Pons (tissue), 1 donor: ENCODE results near the gene CELF2.
A peak's percentile ranks its signal among the peaks of the same experiment; 100 is the strongest.

Experiments
- DNase-seq: peaks from one replicate; pipeline ENCODE4 v3.0.0-alpha.2; 2016; ENCODE audit warnings: low spot score

The CELF2 gene

DNA sequence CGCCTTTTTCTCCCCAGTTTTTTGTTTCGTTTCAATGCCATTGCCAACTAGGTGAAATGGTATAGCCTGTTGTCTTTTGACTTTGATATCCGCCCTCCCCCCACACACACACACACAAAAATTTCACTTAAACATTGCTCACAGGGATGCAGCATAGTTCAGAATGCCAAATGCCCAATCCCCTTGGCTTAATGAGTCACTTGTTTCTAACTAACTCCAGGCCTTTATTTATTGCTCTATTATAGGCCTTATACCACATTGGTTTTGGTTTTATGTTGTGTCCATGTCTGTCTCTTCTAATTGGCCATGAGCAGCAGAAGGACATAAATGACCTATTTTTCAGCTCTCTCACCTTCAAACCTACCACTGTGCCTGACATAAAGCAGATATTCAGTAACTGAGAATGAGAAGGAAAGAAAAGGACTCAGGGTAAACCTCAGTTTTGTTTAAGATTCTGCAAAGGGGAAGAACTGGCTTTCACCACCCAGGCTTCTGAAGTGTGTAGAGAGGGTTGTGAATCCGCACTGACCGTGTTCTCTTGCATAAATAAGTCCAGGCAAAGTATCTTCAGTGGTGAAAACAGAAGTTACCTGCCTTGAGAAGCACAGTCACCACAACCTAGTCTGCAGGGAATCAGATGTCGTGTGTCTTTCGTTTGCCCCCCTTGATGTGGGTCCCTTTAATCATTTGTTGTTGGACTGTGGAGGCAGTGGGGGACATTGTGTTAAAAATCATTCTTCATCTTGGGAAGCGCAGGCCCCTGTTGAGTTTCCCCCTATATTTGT lies 139.8 kb downstream of the CELF2 start:
- DNase-seq = no peak

DNA sequence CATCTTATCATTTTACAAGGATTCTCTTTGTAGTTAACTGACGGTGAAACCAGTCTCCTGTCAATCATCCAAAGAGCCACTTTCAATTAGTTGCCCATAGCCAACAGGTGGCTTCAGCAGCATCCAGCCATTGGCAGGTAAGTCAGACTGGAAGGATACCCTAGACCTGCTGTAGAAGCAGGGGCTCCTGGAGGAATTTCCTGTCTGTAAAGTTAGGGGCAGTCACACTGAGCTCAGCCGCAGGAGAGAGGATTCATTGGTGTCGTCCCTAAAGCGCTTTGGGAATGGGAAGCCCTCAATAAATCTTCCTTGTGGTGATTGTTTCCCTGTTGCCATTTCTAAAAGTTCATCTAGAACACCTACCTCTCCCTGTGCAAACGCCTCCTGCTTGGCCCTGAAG lies 140.4 kb downstream of the CELF2 start:
- no peak for DNase-seq

DNA sequence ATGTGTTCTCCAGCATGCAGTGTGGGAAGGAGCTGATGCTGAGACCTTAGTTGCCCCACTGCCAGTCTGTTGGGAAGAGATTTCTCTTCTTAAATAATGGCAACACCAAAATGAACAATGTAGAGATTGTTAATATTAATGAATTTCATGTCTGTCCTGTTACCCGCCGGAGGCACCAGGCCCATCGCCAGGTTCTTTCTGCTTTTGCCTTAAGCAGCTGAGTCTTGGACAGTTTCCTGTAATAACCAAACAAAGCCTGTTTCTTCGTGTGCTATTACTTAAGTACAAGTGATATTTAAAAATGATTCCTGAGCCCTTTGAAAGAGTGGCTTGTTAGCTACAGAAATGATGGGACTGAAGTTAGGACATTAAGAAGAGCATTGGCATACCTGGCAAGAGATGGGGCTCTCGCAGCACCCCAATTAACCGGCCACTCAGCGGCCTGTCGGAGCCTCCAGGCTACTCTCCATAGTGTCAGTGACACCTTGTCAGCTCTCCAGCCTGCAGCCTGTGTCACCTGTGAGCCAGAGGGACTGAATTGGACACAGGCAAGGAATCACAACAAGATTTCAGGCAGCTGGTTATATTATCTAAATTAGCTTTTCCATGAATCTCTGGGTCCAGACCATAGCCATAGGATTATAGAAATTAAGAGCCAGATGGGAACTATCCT lies 142.0 kb downstream of the CELF2 start:
- DNase-seq = no peak

DNA sequence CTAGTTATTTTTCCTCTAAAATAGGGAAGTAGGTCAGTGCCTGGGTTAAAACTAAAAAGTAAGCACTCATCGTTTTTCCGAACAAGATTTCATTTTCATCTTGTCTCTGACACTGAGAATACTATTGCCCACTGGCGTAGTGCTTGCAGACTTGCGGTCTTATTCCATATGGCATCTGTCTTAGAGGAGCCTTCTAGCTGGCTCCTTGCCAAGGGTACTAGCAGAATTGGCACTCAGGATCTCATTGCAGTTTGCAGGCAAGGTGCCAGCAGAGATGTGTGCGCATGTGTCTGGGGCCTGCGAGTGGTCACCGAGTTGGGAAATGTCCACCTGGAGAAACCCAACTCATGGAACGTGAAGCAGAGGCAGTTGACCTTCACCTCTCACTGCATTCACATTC lies 143.4 kb downstream of the CELF2 start:
- no peak for DNase-seq

DNA sequence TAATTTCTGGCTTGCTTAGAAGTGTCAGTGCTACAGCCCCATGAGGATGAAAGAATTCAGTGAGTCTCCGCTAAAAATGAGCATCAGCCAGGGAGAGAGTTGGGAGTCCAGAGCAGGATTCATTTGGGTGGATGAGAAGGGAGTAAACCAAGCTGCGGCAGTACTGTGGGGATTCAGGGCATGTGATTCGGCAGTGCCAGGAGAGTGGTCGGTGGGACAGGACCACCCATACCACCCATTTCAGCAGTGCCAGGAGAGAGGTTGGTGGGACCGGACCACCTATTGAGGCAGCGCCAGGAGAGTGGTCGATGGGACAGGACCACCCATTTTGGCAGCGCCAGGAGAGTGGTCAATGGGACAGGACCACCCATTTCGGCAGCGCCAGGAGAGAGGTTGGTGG lies 144.2 kb downstream of the CELF2 start:
- no peak for DNase-seq

DNA sequence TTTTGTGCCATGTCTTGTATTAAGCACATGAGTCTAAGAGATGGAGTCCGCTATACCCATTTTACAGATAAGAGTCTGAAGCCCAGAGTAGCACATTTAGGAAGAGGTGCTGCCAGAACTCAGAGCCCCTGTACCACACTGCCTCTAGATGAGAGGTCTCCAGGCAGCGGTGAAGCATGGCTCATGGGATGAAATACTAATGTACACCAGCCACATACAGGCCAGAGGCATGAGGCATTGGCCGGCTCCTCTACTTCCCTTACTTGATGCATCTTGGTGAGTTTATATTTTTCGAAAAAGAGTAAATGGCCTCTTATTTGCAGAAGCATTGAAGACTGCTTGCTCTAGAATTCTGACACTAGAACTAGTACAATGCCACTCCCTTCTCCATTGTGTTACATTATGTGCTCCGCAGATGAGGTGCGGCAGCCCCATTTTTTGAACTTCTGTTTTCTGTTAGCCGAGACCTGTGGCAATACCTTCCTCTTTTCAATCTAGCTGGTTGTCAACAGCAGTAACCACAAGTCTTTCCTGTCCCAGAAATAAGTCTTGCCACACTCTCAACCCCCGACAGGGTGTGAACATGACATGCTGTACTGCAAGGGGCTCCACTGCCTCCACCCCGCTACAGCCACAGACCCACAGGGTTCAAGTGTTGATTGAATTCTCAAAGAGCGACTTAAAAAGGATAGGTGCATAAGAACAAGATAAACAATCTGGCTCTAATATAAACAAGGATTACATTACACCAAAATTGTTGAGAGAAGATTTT lies 145.3 kb downstream of the CELF2 start:
- DNase-seq = peak; percentile 92

DNA sequence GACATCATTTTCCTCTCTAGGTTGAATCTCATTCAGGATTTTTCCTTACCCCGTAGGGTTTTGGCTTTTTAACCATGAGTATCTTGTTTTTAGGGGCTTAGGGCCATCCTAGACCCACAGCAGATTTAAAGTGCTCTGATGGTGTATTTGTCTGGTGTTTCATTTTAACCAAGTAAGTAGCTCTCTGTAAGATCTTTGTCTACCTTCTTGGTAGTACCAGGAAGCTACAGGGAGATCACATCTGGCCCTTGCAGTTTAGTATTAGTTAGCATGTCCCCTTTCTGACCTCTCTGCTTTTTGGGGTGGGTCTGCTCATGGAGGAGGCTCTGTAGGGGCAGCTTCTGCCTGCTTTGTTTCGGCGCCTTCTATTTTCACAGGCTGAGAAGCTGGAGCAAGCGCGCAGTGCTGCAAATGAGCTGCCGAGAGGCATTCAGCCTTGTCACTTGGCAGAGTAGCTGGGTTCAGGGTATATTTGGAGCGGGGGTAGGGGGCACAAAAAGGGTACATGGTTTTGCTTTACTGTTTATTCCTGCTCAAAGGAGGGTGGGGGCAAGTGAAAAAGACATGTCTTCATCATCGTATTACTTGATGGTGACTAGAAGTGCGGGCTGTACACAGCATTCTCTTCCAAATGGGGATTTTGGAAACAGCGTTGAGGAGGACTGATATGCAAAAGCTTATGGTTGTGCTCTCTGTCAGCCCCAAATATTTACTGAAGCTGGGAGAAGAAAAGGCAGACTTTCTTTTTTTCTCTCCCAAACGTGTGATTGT lies 146.3 kb downstream of the CELF2 start:
- DNase-seq = no peak

DNA sequence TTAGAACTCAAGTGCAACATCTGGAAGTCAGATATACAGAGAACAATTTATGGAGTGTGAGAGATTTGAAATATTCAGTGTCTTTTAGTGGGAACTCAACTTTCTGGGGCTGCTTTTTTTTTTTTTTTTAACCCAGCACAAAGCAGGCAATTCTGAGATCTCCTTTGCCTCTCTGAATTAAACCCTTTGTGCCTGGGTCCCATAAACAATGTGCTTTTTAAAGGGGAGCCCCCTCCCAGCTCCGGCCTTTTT lies 146.8 kb downstream of the CELF2 start:
- peak; percentile 96 for DNase-seq

DNA sequence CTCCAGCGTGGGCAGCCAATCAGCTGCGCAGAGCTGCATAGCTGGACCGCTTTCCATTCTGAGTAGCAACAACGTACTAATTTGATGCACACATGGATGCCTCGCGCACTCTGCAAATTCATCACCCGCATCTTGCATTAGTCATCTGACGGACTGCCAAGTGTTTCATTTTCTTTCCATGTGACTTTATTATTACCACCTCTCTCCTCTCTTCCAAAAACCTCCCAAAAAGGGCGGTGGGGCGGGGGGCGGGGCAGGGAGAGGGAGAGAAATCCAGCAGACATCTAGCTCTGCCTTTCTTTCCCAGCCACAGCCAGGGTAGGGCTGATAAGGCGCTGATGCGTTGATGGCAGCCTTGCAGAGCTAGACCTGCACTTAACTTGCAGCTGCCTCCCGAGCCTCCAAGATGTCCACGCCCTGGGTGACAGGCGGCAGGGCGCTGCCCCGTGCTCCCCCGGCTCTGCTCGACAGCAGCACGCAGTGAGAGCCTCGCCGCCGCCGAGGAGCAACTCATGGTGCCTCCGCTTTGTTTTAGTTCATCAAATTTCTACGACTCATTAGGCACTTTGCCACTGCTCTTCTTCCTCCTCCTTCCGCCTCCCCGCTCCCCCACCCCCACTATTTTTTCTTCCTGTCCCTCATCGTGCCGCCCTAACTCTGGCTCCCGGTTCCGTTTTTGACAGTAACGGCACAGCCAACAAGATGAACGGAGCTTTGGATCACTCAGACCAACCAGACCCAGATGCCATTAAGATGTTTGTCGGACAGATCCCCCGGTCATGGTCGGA lies 147.3 kb downstream of the CELF2 start:
- no peak for DNase-seq

DNA sequence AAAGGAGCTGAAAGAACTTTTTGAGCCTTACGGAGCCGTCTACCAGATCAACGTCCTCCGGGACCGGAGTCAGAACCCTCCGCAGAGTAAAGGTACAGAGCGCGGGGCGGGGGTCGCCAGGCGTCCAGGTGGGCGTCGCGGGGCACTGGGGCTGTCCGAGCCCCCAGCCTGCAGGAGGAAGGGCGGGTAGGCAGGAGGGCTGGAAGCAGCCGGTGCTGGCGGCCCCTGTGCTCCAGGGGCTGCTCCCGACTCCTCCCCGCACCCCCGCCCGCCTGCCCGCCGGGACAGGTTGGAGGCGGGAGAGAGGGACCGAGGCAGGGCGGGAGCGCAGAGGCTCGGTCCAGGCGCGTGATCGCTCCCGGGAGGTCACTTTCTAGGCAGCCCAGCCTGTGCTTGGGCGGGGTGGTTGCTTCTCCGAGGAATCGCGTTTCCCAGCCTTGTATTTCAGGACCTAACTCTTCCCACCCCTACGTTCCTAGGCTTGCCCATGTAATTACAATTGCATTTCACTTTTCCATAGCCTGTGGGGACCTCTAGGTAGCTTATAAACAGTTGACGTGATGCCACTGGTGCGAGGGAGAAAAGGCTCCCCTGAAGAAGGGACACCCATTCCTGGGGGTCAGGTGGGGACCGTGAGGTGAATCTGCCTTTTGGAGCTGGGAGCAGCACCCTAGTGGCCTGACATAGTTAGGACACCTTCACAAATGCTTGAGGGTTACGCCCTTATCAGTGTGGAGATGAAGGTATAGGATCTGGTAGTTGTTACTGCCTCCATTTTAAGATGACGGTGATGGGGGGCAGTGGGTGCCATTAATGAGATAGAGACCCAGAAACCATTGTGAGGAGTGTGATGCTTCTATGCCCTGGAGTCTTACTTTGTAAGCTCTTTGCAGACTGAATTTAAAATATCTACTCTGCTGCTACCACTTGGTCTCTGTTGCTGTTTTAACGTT lies 148.2 kb downstream of the CELF2 start:
- DNase-seq = no peak

DNA sequence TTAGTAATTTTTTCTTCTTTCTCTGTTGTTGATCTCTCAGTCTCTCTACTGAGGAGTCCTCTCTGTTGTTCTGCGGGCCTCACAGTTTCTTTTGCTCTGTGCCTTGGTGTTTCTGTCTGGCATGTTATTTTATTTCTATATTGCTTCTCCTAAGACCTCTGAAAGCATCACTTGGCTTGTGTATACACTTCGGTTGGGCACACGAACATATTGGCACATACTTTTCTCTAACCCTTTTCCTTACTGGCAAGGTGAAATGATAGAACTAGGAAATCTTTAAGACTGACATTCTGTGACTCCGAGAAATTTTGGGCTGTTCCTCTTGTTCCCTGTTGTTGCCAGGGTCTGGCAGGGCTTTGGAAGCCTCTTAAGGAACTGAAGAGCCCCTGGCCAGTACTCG lies 148.9 kb downstream of the CELF2 start:
- DNase-seq = no peak

DNA sequence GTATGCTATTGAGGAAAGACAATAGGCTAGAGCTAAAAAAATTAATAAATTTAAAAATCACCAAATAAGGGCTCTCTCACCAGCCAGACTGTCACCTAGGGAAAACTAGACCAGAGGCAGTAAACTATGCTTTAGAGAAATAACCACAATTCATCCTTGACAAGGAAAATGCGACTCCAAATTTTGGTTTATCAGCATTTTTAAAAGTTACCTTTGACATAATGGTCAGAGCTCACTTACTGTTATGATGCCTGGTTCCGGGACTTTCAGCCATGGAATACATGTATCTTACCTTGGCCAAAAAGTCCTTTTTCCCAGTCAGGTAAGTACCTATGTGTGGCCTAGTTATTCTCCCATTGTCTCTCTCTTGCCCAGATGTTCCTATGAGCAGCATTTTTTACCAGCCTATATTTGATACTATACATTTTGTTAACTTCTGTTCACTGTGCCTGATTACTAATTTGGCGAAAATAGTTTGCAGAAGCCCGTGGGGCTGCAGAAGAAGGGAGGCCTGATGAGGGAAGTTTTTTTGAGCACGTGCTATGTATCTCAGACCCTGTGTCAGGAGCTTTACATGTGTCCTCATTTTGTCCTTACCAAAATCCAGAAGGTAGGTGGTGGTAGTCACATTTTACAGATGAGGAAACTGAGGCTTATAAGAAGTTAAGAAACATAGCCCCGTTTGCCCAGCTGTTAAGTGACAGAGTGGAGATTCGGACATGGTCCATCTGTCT lies 149.7 kb downstream of the CELF2 start:
- DNase-seq = no peak

DNA sequence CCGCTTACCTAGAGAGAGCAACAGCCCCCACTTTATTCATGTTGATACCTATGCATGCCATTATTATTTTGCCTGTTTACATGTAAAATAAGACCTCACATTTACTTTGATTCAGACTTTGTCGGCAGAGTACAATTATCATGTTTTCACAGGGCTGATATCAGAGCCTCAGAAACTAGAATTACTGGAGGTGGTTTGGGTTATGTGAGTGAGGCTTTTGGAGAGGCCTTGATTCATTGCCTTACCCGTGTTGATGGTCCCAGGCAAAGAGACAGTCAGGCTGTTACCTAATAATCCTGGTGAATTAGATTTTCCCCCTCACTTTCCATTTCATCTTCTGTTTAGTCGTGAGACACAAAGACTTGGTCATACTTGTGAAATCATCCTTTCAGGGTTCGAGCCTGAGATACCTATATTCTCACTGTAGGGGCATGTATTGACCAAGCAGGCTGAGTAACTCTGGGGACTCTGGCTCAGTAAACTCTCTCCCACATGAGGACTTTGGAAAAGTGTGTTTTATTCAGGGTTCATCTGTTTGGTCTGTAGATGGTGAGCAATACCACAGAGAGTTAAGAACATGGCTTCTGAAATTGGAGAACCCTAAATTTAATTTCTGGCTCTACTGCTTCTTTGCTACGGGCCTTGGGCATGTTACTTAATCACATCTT lies 150.9 kb downstream of the CELF2 start:
- no peak for DNase-seq

DNA sequence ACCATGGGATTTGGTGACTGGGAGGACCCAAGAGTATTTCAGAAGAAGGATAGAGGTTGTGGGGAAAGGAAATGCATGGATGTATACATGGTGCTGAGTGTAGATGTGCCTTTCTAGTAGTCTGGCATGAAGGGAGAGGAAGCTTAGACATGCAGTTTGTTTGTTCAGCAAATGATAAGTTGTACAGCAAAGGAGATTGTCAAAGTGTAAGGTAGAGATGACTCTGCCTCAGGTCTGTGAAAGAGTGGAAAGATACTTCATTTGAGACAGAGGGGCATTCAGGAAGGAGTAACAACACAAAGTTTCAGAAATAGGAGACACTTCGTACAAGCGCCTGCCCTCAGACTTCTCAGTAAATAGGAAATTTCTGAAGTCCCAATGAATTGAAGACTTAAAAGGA lies 152.3 kb downstream of the CELF2 start:
- no peak for DNase-seq

DNA sequence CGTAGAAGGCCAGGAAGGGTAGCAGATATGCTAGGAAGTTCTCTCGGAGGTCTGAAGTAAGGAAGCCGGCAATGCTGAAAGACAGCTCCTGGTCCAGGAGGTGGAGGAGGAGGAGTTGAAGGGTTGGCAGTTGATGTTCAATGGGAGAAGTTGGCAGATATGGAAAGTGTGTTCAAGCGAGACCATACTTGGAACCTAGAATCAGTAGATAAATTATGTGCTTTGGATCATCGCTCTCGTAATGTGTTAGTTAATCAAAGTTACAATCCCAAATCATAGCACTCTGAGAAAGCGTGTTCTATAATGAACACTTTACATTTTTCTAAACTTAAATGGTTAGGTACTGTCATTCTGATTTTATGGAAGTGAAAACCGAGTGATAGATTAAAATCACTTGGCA lies 152.9 kb downstream of the CELF2 start:
- DNase-seq = no peak

DNA sequence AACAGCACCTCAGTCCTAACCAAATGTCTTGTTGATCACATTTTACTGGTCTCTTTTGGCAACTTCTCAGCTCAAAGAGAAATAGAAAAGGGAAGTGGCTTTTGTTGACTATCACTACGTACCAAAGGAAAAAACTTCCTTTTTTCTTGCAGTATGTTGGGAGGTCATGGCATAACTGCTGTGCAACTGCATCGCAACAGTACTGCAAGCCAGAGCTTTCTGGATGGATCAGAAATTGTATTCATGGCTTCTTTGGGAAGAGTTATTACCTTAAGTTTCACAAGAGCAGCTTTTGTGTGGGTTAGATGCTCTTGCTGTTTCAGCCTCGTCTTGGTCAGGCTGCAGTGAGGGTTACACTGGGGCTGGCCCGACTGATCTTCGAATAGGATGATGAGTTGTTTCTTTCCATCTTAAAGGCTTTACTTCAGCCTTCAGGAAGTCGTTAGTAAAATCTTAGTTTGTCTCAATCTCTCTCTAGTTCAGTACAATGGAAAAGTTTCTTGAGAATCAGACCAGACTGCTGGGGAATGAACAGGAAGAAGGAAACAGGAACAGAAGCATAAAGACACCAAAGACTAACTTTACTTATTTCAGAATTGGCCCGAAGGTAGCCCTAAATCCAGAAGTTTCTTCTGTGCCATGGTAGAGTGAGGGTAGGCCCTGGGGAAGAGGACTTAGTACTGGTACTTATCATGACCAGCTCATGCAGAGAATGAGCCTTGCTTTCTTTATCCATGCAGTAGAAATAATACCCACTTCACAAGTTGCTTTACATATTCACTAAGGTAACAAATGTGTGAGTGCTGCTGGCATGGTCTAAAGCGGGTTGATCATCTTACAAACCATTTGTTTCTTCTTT lies 153.6 kb downstream of the CELF2 start:
- DNase-seq = peak; percentile 78

DNA sequence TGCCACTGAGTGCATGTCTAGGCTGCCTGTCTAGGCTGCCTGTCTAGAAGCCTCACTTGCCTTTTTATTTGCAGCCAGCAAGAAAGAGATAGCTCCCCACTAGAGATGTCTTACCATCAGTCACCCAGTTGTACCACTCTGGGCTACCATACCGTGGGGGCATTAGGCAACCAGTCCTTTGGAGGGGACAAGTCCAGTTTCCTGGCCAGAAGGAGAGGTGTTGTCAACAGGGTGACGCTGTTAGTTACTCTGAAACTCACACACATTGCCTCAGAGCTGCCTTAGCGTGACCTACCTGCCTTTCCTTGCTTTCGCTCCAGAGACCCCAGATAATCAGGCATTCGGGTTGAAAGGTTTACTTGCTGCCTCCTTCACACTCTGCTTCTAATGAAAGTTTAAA lies 155.4 kb downstream of the CELF2 start:
- no peak for DNase-seq

DNA sequence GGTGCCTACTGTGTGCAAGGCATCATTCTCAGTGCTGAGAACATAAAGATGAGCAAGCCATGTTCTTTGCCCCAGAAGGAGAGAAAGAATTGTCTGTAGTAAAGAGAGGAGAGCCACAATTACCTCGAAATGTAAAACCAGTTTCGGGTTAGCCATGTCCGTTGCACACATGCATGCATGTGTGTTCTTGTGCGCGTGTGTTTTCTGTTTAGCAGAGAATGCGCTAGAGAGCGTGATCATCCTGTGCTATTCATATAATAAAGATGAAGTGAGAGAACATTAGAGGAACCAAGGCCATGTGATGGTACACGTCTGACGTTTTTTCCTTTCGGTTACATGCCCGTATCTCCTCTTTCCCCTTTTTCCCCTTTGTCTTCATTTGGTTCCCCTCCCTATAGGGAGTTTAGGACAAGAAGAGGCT lies 158.2 kb downstream of the CELF2 start:
- peak; percentile 80 for DNase-seq
